Measurements from ENCODE around the gene NCAPG2.

GRCh38 chr7:158751199-158751598 lies 46.6 kb upstream of the NCAPG2 start:
- TF ChIP-seq CTCF (IDR thresholded peaks at IDR 0.05; ENCODE audit: borderline replicate concordance, extremely low read depth, low read length, poor library complexity, severe bottlenecking) (no peak), EZH2 (IDR thresholded peaks at IDR 0.05; ENCODE audit: borderline replicate concordance, low read depth, low read length, severe bottlenecking) (no peak)
